ENCODE results near the gene LRRC46. TPM values are rescaled to one million over a fixed set of nuclear protein-coding genes. Genes with fewer than 3 reads are reported as not detected.

Gene LRRC46
- total RNA-seq, 6 experiments from 2014 or later: 0.41 to 1.1 (median 0.83) TPM

GRCh38 chr17:47792457-47792856, 39.0 kb upstream of the LRRC46 start:
- H3K9me3 Mint-ChIP-seq: no peaks in the 10 kb centered on the region
- peaks cover 4% of the 10 kb centered on the region; the same call in 1 of the 2 replicates for H3K4me1 Mint-ChIP-seq (ENCODE audit: low read depth)
- no peak for TF ChIP-seq CTCF (IDR thresholded peaks at IDR 0.05)
- H3K27ac Mint-ChIP-seq: no peak overlapping the region
- H3K4me3 Mint-ChIP-seq: no peak overlapping the region
- no peaks in the 10 kb centered on the region for H3K36me3 Mint-ChIP-seq (ENCODE audit: low read depth)
- peaks cover 55% of the 10 kb centered on the region for H3K27me3 Mint-ChIP-seq (ENCODE audit: insufficient read depth)
- no peak for DNase-seq

DNA sequence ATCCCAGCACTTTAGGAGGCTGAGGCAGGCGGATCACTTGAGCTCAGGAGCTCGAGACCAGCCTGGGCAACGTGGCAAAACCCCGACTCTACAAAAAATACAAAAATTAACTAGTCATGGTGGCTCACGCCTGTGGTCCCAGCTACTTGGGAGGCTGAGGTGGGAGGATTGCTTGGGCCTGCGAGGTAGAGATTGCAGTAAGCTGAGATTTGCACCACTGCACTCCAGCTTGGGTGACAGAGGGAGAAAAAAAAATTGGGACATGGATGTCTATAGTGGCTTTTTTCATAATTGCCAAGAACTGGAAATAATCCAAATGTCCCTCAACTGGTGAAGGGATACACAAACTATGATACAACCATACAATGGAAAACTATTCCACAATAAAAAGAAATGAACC, 38.5 kb upstream of the LRRC46 start:
- no peak for TF ChIP-seq CTCF (IDR thresholded peaks at IDR 0.05)

DNA sequence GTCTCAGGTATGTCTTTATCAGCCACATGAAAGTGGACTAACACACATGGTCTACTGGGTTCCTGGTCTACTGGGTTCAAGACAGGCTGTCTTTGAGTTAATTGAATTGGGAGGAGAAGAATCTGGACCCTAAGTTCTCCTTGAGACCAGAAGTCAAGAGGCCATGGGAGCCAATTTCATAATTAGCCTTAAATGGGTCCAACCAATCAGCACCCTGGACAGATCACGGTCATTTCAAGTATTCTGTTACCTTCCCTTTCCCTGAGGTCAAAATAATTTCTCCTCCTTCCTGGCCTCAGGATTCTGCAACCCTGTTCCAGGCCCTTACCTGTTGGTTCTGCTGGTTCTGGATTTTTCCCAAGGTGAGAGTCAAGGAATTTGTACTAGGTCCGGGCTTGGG, 33.7 kb upstream of the LRRC46 start:
- Mint-ChIP-seq H3K36me3 (ENCODE audit: low read depth) (no peaks in the 10 kb centered on the region), H3K27me3 (ENCODE audit: insufficient read depth) (peaks cover 38% of the 10 kb centered on the region), H3K4me1 (ENCODE audit: low read depth) (no peaks in the 10 kb centered on the region), H3K27ac (no peak overlapping the region), H3K4me3 (no peak overlapping the region), H3K9me3 (no peaks in the 10 kb centered on the region)
- no peak for TF ChIP-seq CTCF (IDR thresholded peaks at IDR 0.05)
- no peak for DNase-seq

More for the DNA sequence above, 38.5 kb upstream of the LRRC46 start:
- H3K9me3 Mint-ChIP-seq: no peaks in the 10 kb centered on the region
- H3K4me3 Mint-ChIP-seq: no peak overlapping the region
- DNase-seq: no peak
- H3K27ac Mint-ChIP-seq: no peak overlapping the region
- no peaks in the 10 kb centered on the region for H3K36me3 Mint-ChIP-seq (ENCODE audit: low read depth)
- H3K4me1 Mint-ChIP-seq (ENCODE audit: low read depth): peaks cover 4% of the 10 kb centered on the region; the same call in 1 of the 2 replicates
- peaks cover 51% of the 10 kb centered on the region for H3K27me3 Mint-ChIP-seq (ENCODE audit: insufficient read depth)

GRCh38 chr17:47800686-47801085, 30.8 kb upstream of the LRRC46 start:
- no peak for TF ChIP-seq CTCF (IDR thresholded peaks at IDR 0.05)
- no peaks in the 10 kb centered on the region for H3K4me1 Mint-ChIP-seq (ENCODE audit: low read depth)
- no peaks in the 10 kb centered on the region for H3K9me3 Mint-ChIP-seq

DNA sequence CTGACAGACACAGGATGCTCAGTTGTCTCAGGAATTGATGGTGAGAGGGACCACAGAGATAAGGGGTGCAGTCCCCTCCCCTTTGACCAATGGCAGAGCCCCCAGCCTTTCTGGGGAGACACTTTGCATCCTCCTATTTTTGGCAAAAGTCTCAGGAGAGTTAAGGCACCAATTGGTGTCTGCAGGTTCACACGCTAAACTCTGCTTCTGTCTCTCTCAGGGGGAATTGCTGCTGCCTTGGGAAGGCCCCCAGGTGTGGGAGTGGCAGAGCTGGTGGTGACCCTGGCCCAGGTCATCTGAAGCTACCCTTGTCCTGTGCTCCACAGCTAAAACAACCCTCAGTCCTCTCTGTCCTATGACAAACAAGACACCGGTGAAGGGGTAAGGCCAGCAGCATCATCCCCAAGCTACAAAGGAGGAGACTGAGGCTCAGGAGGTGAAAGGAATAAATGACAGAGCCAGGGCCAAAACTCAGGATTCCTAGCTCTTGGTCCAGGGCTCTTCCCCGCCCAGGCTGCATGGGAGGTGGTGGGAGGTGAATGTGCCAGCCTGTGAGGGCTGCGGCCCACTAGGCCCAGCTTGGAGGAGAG, 30.2 kb upstream of the LRRC46 start:
- TF ChIP-seq CTCF (IDR thresholded peaks at IDR 0.05): no peak

More at GRCh38 chr17:47800686-47801085, 30.8 kb upstream of the LRRC46 start:
- H3K36me3 Mint-ChIP-seq (ENCODE audit: low read depth): no peaks in the 10 kb centered on the region
- no peak overlapping the region for H3K27ac Mint-ChIP-seq
- no peak for DNase-seq
- H3K4me3 Mint-ChIP-seq: no peak overlapping the region
- H3K27me3 Mint-ChIP-seq (ENCODE audit: insufficient read depth): peaks cover 24% of the 10 kb centered on the region

More for the DNA sequence above, 30.2 kb upstream of the LRRC46 start:
- H3K27ac Mint-ChIP-seq: no peak overlapping the region
- DNase-seq: no peak
- H3K36me3 Mint-ChIP-seq (ENCODE audit: low read depth): no peaks in the 10 kb centered on the region
- H3K27me3 Mint-ChIP-seq (ENCODE audit: insufficient read depth): peaks cover 20% of the 10 kb centered on the region
- no peaks in the 10 kb centered on the region for H3K4me1 Mint-ChIP-seq (ENCODE audit: low read depth)
- no peaks in the 10 kb centered on the region for H3K9me3 Mint-ChIP-seq
- no peak overlapping the region for H3K4me3 Mint-ChIP-seq

Data from HFFc6 (cell line).